DND-41 (cell line): Measurements from ENCODE around the gene TMEM86B.

Experiments used
- ATAC-seq: fragments of 200-7000 bp; cut with Tn5 transposase; 3 replicates; pipeline ENCODE4 v1.9.1; 2021; ENCODE audit warnings: low read depth; ENCODE audit not compliant: insufficient read depth
- DNase-seq: peaks from one replicate; pipeline ENCODE4 v3.0.0-alpha.2; 2020
- H2AFZ ChIP-seq: 2 replicates; pipeline ENCODE4 v1.6.0; 2012; ENCODE audit warnings: low read depth, low read length
- H3K27ac ChIP-seq: 2 replicates; pipeline ENCODE4 v1.5.1; 2012; ENCODE audit warnings: low read length, inconsistent platforms
- H3K27me3 ChIP-seq: fragments of 200-600 bp; sonication (generic); 2 replicates; pipeline ENCODE4 v1.6.0; 2012; ENCODE audit warnings: low read length, mild to moderate bottlenecking, inconsistent platforms; ENCODE audit not compliant: insufficient read depth, poor library complexity
- H3K36me3 ChIP-seq: 2 replicates; pipeline ENCODE4 v1.5.1; 2012; ENCODE audit warnings: low read length, inconsistent platforms; ENCODE audit not compliant: insufficient read depth
- H3K4me1 ChIP-seq: 2 replicates; pipeline ENCODE4 v1.5.1; 2012; ENCODE audit warnings: mild to moderate bottlenecking, low read length; ENCODE audit not compliant: insufficient read depth
- H3K4me2 ChIP-seq: 2 replicates; pipeline ENCODE4 v1.6.0; 2012; ENCODE audit warnings: mild to moderate bottlenecking, moderate library complexity, low read length, inconsistent platforms; ENCODE audit not compliant: insufficient read depth
- H3K4me3 ChIP-seq, 2 experiments: fragments of 200-600 bp in 1 of 2; shearing (Covaris generic) in 1 of 2; 2 replicates each; pipeline ENCODE4 v1.5.1; 2012 to 2016; ENCODE audit warnings: inconsistent platforms in 2 of 2, low read length in 2 of 2, mild to moderate bottlenecking in 2 of 2, low read depth in 1 of 2, moderate library complexity in 1 of 2
- H3K79me2 ChIP-seq: 2 replicates; pipeline ENCODE4 v1.6.0; 2012; ENCODE audit warnings: low read length, inconsistent platforms; ENCODE audit not compliant: insufficient read depth
- H3K9ac ChIP-seq: 2 replicates; pipeline ENCODE4 v1.6.0; 2012; ENCODE audit warnings: low read depth, mild to moderate bottlenecking, inconsistent platforms, low read length, moderate library complexity
- H3K9me3 ChIP-seq: 2 replicates; pipeline ENCODE4 v1.5.1; 2012; ENCODE audit warnings: low read length, moderate library complexity, mild to moderate bottlenecking, inconsistent platforms; ENCODE audit not compliant: insufficient read depth, severe bottlenecking
- H4K20me1 ChIP-seq: 2 replicates; pipeline ENCODE4 v1.6.0; 2012; ENCODE audit warnings: low read length; ENCODE audit not compliant: insufficient read depth
- CTCF ChIP-seq: IDR thresholded peaks from 2 replicates; pipeline ENCODE4 v1.5.1; 2012; ENCODE audit warnings: borderline replicate concordance, low read length, moderate library complexity, mild to moderate bottlenecking; ENCODE audit not compliant: poor library complexity, severe bottlenecking; ENCODE audit errors: extremely low read depth
- EZH2 ChIP-seq: IDR thresholded peaks from 3 replicates; pipeline ENCODE4 v1.6.1; 2012; ENCODE audit warnings: borderline replicate concordance, low read depth, mild to moderate bottlenecking, moderate library complexity, low read length, inconsistent platforms; ENCODE audit not compliant: severe bottlenecking

Gene TMEM86B

GRCh38 chr19:55229789-55230182, 1.2 kb upstream of the TMEM86B start:
- Histone ChIP-seq H3K27ac (no peak overlapping the region), H3K36me3 (peaks cover 87% of the 10 kb centered on the region), H4K20me1 (peaks cover 67% of the 10 kb centered on the region), H3K27me3 (no peaks in the 10 kb centered on the region), H3K9me3 (no peaks in the 10 kb centered on the region), H3K9ac (no peak overlapping the region), H2AFZ (no peak overlapping the region), H3K79me2 (no peaks in the 10 kb centered on the region), H3K4me2 (no peak overlapping the region), H3K4me3 (no peak overlapping the region), H3K4me1 (no peaks in the 10 kb centered on the region)
- TF ChIP-seq EZH2 (no peak), CTCF (no peak)
- DNase-seq (no peak), ATAC-seq (no peak)

GRCh38 chr19:55229145-55229788, 704 bp upstream of the TMEM86B start:
- Histone ChIP-seq H4K20me1 (peaks cover 63% of the 10 kb centered on the region), H3K9ac (no peak overlapping the region), H3K4me1 (no peaks in the 10 kb centered on the region), H2AFZ (no peak overlapping the region), H3K79me2 (no peaks in the 10 kb centered on the region), H3K9me3 (no peaks in the 10 kb centered on the region), H3K36me3 (peaks cover 81% of the 10 kb centered on the region), H3K4me2 (no peak overlapping the region), H3K27me3 (no peaks in the 10 kb centered on the region), H3K27ac (no peak overlapping the region), H3K4me3 (no peak overlapping the region)
- no peak for DNase-seq
- ATAC-seq, result no peak
- TF ChIP-seq CTCF (no peak), EZH2 (no peak)

- Histone ChIP-seq H4K20me1 (peaks cover 74% of the 10 kb centered on the region), H3K36me3 (peaks cover 75% of the 10 kb centered on the region), H3K9ac (no peak overlapping the region), H3K4me2 (no peak overlapping the region), H3K27me3 (no peaks in the 10 kb centered on the region), H3K4me3 (no peak overlapping the region), H3K27ac (no peak overlapping the region), H2AFZ (no peak overlapping the region), H3K79me2 (no peaks in the 10 kb centered on the region), H3K4me1 (no peaks in the 10 kb centered on the region), H3K9me3 (no peaks in the 10 kb centered on the region)
- no peak for DNase-seq
- TF ChIP-seq EZH2 (no peak), CTCF (no peak)
- no peak for ATAC-seq
These were observed 560 bp downstream of the TMEM86B start for GRCh38 chr19:55228015-55228391.

- no peak overlapping the region for H3K4me3 ChIP-seq
- no peak overlapping the region for H3K4me2 ChIP-seq
- TF ChIP-seq EZH2 (no peak), CTCF (no peak)
- no peak for DNase-seq
- no peak overlapping the region for H3K9ac ChIP-seq
- peak; percentile 5; the same call in 1 of the 3 replicates for ATAC-seq
- H3K9me3 ChIP-seq, result no peaks in the 10 kb centered on the region
- H2AFZ ChIP-seq, result no peak overlapping the region
- H3K36me3 ChIP-seq, result peaks cover 69% of the 10 kb centered on the region
- H3K4me1 ChIP-seq, result no peaks in the 10 kb centered on the region
- H3K27ac ChIP-seq, result no peak overlapping the region
- H3K79me2 ChIP-seq, result no peaks in the 10 kb centered on the region
- H4K20me1 ChIP-seq, result peaks cover 76% of the 10 kb centered on the region
- H3K27me3 ChIP-seq, result no peaks in the 10 kb centered on the region
These were observed 1.1 kb downstream of the TMEM86B start for GRCh38 chr19:55227241-55228014.
